C4-2B (cell line): Measurements from ENCODE around the gene UFD1.

ENCODE experiments used
- ZFX ChIP-seq: fragments of 450-650 bp; IDR thresholded peaks from 2 replicates; pipeline ENCODE4 v1.6.1; 2017
- TF ChIP-seq, protein P1 (sequence below): fragments of 450-650 bp; conservative IDR thresholded peaks from 2 replicates; pipeline ENCODE4 v1.5.1; 2017; ENCODE audit warnings: mild to moderate bottlenecking

DNA sequence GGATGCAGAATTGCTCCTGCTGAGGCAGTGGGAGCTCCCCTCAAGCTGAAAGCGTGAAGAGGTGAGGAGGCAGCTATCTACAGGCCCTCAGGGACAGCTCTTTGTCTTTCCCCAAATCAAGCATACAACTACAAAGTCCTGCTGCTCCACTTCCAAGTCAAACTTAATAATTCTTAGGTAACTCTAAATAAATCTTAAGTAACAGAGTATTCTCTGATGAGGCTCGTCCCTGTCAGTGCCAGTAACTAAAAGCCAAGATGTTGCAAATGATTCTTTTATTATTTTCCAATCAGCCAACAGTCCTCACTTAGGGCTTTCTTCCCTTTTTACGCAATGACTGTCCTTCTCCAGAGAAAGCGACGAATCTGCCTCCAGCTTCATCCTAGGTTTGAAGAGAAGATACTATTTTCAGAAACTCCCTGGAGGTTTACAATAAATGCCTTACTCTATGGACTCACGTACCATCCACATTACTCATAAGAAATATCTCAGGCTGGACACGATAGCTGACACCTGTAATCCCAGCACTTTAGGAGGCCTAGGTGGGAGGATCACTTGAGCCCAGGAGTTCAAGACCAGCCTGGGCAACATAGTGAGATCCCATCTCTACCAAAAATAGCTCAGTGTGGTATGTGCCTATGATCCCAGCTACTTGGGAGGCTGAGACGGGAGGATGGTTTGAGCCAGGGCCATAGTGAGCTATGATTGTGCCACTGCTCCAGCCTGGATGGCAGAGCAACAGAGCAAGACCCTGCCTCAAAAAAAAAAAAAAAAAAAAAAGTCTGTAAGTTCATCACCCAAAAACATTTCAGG is 28.4 kb downstream of the UFD1 start:
- TF ChIP-seq, protein P1, sequence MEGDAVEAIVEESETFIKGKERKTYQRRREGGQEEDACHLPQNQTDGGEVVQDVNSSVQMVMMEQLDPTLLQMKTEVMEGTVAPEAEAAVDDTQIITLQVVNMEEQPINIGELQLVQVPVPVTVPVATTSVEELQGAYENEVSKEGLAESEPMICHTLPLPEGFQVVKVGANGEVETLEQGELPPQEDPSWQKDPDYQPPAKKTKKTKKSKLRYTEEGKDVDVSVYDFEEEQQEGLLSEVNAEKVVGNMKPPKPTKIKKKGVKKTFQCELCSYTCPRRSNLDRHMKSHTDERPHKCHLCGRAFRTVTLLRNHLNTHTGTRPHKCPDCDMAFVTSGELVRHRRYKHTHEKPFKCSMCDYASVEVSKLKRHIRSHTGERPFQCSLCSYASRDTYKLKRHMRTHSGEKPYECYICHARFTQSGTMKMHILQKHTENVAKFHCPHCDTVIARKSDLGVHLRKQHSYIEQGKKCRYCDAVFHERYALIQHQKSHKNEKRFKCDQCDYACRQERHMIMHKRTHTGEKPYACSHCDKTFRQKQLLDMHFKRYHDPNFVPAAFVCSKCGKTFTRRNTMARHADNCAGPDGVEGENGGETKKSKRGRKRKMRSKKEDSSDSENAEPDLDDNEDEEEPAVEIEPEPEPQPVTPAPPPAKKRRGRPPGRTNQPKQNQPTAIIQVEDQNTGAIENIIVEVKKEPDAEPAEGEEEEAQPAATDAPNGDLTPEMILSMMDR: no peak
- TF ChIP-seq ZFX: no peak
